ENCODE data around the gene RUBCN.
"Not testable (repeated sequence)": the region's sequence is repeated elsewhere in the genome, so short reads cannot be mapped to it uniquely, and the experiment has no call there.

DNA sequence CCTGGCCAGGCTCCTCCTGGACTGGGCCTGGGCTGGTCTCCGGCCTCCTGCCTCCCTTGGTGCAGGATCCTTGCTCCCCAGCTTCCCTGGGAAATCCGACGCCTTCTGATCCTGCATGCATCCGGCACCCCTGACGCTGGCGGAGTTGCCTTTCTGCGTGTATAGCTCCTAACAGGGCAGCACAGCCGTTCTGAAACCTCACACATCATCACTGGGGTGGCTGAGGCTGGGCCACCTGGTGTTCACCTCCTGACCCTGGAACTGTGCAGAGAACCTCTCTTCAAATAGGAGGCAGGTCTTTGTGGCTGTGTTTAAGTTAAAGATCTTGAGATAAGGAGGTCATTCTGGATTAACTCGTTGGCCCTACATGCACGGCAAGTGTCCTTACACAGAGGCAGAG is 77.6 kb downstream of the RUBCN start:
- TF ChIP-seq, protein P1, sequence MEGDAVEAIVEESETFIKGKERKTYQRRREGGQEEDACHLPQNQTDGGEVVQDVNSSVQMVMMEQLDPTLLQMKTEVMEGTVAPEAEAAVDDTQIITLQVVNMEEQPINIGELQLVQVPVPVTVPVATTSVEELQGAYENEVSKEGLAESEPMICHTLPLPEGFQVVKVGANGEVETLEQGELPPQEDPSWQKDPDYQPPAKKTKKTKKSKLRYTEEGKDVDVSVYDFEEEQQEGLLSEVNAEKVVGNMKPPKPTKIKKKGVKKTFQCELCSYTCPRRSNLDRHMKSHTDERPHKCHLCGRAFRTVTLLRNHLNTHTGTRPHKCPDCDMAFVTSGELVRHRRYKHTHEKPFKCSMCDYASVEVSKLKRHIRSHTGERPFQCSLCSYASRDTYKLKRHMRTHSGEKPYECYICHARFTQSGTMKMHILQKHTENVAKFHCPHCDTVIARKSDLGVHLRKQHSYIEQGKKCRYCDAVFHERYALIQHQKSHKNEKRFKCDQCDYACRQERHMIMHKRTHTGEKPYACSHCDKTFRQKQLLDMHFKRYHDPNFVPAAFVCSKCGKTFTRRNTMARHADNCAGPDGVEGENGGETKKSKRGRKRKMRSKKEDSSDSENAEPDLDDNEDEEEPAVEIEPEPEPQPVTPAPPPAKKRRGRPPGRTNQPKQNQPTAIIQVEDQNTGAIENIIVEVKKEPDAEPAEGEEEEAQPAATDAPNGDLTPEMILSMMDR (IDR thresholded peaks at IDR 0.05; ENCODE audit: low read depth, low read length, poor library complexity, severe bottlenecking) = not testable (repeated sequence)
- not testable (repeated sequence) for TF ChIP-seq EZH2phosphoT487 (IDR thresholded peaks at IDR 0.05; ENCODE audit: borderline replicate concordance, low read length)

All from DOHH2 (cell line).